Fibroblast of pulmonary artery (primary cell): Measurements from ENCODE around the gene HSPA12A.

Experiments used
- DNase-seq: peaks from one replicate; pipeline ENCODE4 v3.0.0-alpha.2; 2010; ENCODE audit warnings: low read depth
- H3K4me3 ChIP-seq: replicated peaks from 2 replicates; pipeline ENCODE4 v1.5.1; 2011; ENCODE audit warnings: low read depth, mild to moderate bottlenecking, control low read depth, low read length, moderate library complexity
- TF ChIP-seq, protein P1 (sequence below): IDR thresholded peaks from 2 replicates; pipeline ENCODE4 v1.5.1; 2011; ENCODE audit warnings: mild to moderate bottlenecking, control low read depth, low read length, inconsistent platforms; ENCODE audit errors: missing control alignments

HSPA12A gene

GRCh38 chr10:116664631-116665030 is 77.7 kb downstream of the HSPA12A start:
- TF ChIP-seq, protein P1, sequence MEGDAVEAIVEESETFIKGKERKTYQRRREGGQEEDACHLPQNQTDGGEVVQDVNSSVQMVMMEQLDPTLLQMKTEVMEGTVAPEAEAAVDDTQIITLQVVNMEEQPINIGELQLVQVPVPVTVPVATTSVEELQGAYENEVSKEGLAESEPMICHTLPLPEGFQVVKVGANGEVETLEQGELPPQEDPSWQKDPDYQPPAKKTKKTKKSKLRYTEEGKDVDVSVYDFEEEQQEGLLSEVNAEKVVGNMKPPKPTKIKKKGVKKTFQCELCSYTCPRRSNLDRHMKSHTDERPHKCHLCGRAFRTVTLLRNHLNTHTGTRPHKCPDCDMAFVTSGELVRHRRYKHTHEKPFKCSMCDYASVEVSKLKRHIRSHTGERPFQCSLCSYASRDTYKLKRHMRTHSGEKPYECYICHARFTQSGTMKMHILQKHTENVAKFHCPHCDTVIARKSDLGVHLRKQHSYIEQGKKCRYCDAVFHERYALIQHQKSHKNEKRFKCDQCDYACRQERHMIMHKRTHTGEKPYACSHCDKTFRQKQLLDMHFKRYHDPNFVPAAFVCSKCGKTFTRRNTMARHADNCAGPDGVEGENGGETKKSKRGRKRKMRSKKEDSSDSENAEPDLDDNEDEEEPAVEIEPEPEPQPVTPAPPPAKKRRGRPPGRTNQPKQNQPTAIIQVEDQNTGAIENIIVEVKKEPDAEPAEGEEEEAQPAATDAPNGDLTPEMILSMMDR, result no peak
- H3K4me3 ChIP-seq, result no peak overlapping the region
- DNase-seq, result no peak

GRCh38 chr10:116663342-116663741 is 79.0 kb downstream of the HSPA12A start:
- no peak overlapping the region for H3K4me3 ChIP-seq
- TF ChIP-seq, protein P1, result no peak
- DNase-seq, result no peak

DNA sequence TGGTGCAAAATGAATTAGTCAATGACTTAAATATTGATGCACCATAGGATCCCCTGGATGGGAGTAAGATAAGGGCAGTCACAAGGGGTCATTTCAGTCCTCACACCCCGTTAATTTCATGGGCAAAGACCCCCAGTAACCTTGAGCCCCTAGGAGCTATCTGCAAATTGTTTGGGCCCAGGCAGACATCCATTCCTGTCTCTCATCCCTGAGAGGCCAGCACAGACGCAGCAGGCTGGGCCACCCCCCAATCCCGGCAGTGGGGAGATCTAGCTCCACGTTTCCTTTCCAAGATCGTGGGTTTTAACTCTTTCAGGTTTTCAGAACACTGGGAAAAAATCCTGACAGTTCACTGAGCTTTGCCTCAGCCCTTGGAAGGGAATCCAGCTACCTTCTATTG is 81.5 kb downstream of the HSPA12A start:
- no peak for DNase-seq
- H3K4me3 ChIP-seq, result no peak overlapping the region
- TF ChIP-seq, protein P1, result no peak

DNA sequence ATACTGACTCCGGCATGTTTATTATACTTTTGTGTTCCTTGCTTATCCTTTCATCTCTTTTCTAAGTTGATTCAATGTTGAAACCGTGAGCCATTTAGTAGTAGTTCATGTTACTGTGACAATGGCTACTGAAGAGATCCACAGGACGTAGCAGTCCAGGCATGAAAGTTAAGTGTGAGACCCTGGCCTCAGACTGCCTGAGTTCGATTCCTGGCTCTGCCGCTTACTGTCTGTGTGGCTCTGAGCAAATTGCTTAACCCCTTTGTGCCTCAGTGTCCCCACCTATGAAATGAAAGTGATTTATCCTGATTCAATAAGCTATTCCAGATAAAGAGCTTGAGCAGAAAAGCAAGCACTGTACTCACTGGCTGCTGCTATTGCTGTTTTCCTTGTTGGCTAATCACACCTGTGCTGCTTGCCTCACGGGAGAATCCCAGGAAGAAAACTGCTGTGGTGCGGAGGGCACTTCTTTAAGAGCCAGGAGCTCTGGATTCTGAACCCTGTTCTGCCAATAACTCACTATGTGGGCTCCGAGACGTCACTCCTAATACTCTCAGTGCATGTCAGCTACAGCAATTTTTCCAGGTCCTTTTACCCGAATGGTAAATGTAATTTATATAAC is 83.2 kb downstream of the HSPA12A start:
- H3K4me3 ChIP-seq, result no peak overlapping the region
- TF ChIP-seq, protein P1, result no peak
- DNase-seq, result no peak

DNA sequence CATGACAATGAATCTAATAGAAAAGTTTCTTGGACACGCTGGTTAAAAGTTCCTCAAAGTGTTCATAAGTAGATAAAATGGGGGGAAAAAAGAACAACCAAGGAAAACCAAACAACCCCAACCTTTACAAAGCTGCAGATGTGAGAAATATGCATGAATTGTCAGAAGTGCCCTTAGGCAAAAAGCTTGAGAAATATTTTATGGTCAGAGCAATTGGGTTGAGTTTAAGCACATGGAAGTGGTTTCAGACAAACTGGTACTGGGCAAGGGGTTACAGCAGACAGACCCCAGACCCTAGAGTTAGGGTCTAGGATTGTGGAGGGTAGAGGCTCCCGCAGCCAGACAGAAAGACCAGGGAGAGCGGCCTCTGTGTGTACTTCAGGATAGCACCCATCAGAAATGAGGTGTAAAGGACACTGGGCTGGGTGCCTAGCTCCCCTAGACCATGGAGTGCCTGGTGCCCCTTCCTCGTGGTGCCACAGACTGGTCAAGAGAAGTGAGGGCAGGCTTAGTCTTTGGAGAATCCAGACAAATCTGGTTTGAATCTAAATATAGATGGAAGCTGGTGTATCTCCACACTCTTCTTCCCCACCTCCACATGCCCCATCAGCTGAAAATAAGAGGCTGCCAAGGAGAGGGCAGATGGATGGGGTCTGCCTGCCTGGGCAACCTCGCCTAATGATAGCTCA is 84.4 kb downstream of the HSPA12A start:
- DNase-seq, result no peak
- H3K4me3 ChIP-seq, result no peak overlapping the region
- TF ChIP-seq, protein P1, result no peak

GRCh38 chr10:116656044-116656443 is 86.3 kb downstream of the HSPA12A start:
- TF ChIP-seq, protein P1, result no peak
- DNase-seq, result no peak
- H3K4me3 ChIP-seq, result no peak overlapping the region

DNA sequence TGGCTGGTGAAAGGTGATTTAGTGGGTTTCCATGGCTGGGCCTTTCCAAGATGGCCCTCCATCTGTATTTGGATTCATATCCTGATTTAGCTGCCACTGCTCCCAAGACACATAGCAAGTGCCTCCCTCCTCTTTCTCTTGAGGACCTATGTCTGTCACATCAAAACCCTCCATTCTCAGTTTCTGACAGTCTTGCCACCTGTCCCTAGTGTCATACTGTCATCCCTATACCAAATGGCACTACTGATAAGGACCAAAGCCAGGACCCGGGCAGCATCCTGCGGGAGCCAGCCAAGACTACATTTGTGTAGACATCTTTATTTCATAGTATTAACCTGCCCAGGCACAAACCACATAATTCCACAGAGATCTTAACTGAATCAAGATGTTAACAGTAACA is 86.8 kb downstream of the HSPA12A start:
- TF ChIP-seq, protein P1, result no peak
- no peak for DNase-seq
- no peak overlapping the region for H3K4me3 ChIP-seq
